Daoy (cell line): Measurements from ENCODE around the gene UVRAG. TPM values are rescaled to one million over a fixed set of nuclear protein-coding genes. Genes with fewer than 3 reads are reported as not detected.
"Not testable (repeated sequence)": the region's sequence is repeated elsewhere in the genome, so short reads cannot be mapped to it uniquely, and the experiment has no call there.

Experiments used
- DNase-seq: peaks from one replicate; pipeline ENCODE4 v3.0.0-alpha.2; 2015; ENCODE audit warnings: low read depth
- total RNA-seq: library from RNA; depleted of rRNA; stranded (reverse); fragments of >200 nt; shearing (Covaris generic); gene quantifications from 2 replicates; pipeline ENCODE4 v1.2.3, GENCODE V29; 2014

Gene UVRAG
- total RNA-seq, 1 experiment from 2014 or later: 9.9 TPM

DNA sequence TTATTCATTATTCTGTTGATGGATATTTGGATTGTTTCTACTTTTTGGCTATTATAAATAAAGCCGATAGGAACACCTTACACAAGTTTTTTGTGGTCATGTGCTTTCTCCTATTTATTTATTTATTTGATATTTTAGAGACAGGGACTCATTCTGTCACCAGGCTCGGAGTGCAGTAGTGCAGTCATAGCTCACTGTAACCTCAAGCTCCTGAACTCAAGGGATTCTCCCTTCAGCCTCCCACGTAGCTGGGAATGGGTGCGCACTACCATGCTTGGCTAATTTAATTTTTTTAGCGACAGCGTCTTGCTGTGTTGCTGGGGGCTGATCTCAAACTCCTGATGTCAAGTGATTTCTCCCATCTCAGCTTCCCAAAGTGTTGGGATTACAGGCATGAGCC, 135.1 kb downstream of the UVRAG start:
- no peak for DNase-seq

GRCh38 chr11:75954039-75954438, 139.0 kb downstream of the UVRAG start:
- DNase-seq: peak; percentile 25

DNA sequence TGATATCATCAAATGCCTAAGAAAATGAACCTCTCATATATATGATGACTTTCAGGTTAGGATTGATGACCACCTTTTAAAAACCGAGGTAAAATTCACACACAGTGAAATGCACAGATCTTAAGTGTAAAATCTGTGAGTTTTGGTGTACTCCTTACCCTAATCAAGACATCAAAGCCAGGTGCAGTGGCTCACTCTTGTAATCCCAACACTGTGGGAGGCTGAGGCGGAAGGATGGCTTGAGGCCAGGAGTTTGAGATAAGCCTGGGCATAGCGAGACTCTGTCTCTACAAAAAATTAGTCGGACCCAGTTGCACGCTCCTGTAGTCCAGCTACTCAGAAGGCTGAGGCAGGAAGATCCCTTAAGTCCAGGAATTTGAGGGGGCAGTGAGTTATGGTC, 140.4 kb downstream of the UVRAG start:
- DNase-seq: peak; percentile 16

DNA sequence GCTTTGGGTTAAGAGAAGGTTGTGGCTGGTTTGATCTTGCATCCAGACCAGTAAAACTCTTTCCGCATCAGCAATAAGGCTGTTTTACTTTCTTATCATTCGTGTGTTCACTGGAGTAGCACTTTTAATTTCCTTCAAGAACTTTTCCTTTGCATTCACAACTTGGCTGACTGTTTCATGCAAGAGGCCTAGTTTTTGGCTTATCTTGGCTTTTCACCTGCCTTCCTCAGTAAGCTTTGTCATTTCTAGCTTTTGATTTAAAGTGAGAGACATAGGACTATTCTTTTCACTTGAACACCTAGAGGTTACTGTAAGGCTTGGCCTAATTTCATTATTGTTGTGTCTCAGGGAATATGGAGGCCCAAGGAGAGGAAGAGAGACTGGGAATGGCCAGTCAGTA, 144.5 kb downstream of the UVRAG start:
- DNase-seq: no peak

DNA sequence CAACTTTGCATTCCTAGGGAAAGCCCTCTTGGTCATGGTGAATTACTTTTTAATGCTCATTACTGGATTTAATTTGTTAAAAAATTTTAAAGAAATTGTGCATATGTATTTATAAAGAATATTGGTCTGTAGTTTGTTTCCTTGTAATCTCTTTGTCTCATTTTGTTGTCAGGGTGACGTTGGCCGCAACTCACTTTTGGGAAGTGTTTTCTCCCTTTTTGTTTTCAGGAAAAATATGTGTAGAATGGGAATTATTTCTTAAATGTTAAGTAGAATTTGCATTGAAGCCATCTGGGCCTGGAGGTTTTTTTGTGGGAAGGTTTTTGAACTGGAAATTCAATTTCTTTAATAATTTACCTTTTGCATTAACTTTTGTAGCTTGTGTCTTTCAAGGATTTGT, 149.1 kb downstream of the UVRAG start:
- no peak for DNase-seq

DNA sequence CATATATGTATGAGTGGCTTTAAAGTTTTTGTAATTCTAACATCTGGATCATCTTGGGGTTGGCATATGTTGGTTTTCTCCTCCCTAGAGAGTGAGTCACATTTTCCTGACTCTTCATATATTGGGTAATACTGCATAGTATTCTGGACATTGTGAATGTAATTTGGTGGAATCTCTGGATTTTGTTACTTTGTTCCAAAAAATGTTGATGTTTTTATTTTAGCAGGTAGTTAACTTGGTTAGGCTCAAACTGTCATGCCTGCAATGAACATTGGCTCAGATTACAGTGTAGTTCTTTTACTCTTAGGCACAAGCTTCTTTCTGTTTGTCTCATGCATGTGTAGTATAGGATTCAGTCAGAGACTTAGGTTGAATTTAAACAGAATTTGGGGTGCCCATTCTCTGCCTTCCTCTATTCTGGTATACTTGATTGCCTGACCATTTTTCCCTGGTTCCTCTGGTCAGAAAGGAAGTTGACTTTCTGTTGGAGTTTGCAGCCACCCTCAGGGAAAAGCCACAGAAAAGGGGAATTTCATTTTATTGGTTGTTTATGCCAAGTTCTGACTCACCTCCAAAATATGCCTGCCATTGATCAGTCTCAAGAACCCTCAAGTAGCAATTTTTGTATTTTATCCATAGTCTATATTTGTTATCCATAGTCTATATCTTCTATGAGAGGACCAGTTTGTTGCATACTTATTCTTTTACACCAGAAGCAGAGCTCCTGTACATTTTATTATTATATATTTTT, 151.7 kb downstream of the UVRAG start:
- peak; percentile 65 for DNase-seq

DNA sequence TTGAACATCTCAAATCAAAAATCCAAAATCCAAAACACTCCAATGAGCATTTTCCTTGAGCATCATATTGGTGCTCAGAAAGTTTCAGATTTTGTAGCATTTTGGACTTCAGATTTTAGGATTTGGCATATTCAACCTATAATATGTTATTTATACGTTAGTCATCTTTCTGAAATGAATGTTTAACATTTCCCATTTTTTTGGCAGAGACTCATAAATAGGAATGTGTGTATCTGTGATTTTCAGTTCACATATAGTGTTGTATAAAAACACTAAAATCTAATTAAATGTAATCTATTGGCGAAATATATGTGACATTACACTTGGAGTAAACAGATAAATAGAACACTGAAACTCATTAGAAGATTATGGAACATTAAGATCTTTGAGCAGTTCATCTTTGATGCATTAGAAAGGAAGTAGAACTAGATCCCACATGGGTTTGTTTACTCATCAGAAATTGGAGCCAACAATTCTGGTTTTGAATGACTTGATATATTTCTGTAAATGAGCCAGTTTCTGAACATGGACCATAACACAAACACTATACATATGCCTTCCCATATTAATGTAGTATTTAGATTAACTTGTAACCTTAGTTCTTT, 153.1 kb downstream of the UVRAG start:
- no peak for DNase-seq

- peak; percentile 6 for DNase-seq
Observed at GRCh38 chr11:75969626-75970308, 154.8 kb downstream of the UVRAG start.

DNA sequence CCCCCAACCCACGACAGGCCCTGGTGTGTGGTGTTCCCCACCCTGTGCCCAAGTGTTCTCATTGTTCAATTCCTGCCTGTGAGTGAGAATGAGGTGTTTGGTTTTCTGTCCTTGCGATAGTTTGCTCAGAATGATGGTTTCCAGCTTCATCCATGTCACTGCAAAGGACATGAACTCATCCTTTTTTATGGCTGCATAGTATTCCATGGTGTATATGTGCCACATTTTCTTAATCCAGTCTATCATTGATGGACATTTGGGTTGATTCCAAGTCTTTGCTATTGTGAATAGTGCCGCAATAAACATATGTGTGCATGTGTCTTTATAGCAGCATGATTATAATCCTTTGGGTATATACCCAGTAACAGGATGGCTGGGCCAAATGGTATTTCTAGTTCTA, 158.7 kb downstream of the UVRAG start:
- not testable (repeated sequence) for DNase-seq

GRCh38 chr11:75979075-75979474, 164.1 kb downstream of the UVRAG start:
- DNase-seq: not testable (repeated sequence)

GRCh38 chr11:75979479-75980027, 164.5 kb downstream of the UVRAG start:
- DNase-seq: not testable (repeated sequence)

DNA sequence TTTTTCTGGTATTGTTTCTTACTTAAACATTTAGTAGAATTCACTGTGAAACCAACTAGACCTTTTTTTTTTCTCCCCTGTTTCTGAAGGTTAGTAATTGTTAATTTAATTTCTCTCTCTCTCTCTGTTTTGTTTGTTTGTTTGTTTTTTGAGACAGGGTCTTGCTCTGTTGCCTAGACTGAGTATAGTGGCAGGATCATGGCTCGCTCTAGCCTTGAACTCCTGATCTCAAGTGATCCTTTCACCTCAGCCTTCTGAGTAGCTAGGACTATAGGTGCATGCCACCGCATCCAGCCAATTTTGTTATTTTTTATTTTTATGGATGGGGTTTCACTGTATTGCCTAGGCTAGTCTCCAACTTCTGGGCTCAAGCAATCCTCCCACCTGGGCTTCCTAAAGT, 165.0 kb downstream of the UVRAG start:
- no peak for DNase-seq

- DNase-seq: no peak
Observed at GRCh38 chr11:75981546-75981945, 166.5 kb downstream of the UVRAG start.

GRCh38 chr11:75982309-75982708, 167.3 kb downstream of the UVRAG start:
- no peak for DNase-seq

DNA sequence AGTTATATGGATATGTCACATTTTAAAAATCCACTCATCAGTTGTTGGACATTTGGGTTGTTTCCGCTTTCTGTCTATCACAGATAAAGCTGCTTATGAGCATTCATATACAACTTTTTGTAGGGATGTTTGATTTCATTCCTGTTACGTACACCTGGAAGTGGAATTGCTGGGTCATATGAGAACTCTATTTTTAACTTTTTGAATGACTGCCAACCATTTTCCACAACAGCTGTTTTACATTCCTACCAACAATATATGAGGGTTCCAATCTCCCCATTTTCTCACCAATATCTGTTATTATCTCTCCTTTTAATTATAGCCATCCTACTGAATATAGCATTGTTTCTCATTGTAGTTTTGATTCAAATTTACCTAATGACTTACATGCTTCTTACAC, 172.0 kb downstream of the UVRAG start:
- no peak for DNase-seq

GRCh38 chr11:75993126-75993525, 178.1 kb downstream of the UVRAG start:
- DNase-seq: no peak

- DNase-seq: no peak
Observed at GRCh38 chr11:75994616-75995015, 179.6 kb downstream of the UVRAG start.

DNA sequence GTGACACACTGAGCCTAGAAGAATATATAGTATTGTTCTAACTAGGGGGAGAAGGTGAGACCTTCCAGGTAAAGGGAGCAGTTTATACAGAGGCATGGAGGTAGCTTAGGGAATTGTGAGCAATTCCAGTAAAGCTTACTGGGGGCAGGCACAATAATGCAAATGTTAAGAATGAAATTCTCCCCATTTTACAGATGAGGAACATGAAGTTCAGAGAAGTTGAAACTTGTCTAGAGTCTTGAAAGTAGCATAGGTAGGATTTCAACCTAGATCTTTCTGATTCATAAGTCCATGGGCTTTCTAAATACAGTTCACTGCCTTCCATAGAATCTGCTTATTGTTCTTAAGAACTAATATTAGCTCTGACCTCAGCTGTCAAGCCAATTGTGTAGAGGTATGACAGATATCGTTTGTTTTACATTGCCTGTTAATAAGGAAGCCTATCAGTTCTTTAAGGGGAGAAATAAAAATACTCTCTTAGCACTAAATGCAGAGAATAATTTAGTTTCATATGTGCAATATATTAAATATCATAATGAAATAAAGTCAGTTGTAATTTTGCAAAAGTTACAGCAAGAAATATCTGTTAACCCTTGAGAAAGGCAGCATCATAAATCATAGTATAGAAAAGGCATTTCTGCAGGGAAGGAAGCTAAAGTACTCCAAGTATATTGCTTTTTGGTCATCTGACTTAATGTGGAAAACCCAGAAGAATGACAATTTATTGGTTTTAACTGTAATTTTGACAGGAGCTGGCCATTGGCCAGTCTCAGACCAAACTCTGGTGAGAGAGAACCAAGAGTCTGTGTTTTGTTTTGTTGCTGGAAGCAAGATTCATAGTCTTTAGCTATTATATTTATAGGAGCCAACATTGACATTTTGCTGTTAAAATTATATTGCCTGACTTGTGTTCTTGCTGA, 181.8 kb downstream of the UVRAG start:
- no peak for DNase-seq

DNA sequence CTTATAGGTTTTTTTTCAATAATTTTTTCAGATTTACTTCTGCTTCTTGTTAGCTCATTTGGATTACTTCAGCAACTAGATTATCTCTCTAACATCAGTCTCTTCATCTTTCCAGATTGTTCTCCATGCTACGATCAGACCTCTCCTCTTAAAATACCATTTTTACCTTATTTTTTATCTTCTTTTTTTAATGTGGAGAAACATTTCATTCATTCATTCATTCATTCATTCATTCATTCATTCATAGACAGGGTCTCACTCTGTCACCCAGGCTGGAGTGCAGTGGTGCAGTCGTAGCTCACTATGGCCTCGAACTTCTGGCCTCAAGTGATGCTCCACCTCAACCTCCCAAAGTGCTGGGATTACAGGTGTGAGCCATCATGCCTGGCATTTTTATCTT, 189.4 kb downstream of the UVRAG start:
- DNase-seq: no peak

GRCh38 chr11:76005756-76006155, 190.7 kb downstream of the UVRAG start:
- DNase-seq: no peak

GRCh38 chr11:76007166-76007565, 192.2 kb downstream of the UVRAG start:
- DNase-seq: no peak

- peak; percentile 31 for DNase-seq
Observed at GRCh38 chr11:76008474-76008873, 193.5 kb downstream of the UVRAG start.
